Kidney epithelial cell (primary cell): ENCODE results near the gene RNF149. TPM values are rescaled to one million over a fixed set of nuclear protein-coding genes. Genes with fewer than 3 reads are reported as not detected.
A peak's percentile ranks its signal among the peaks of the same experiment; 100 is the strongest.

Source experiments
- DNase-seq: peaks from one replicate; pipeline ENCODE4 v3.0.0-alpha.2; 2010; ENCODE audit warnings: low read depth
- H3K27me3 ChIP-seq: 2 replicates; pipeline ENCODE4 v1.6.0; 2011; ENCODE audit warnings: low read length; ENCODE audit not compliant: control insufficient read depth, insufficient read depth
- H3K36me3 ChIP-seq: 2 replicates; pipeline ENCODE4 v1.5.1; 2011; ENCODE audit warnings: low read length; ENCODE audit not compliant: control insufficient read depth, insufficient read depth
- H3K4me3 ChIP-seq: 2 replicates; pipeline ENCODE4 v1.5.1; 2011; ENCODE audit warnings: low read depth, mild to moderate bottlenecking, control low read depth, low read length
- total RNA-seq: library from RNA; depleted of rRNA; stranded (reverse); fragments of >200 nt; gene quantifications from 2 replicates; pipeline ENCODE4 v1.2.3, GENCODE V29; 2015
- TF ChIP-seq, protein P1 (sequence below): IDR thresholded peaks from 2 replicates; pipeline ENCODE4 v1.5.1; 2011; ENCODE audit warnings: mild to moderate bottlenecking, moderate library complexity, low read length, control low read depth, inconsistent platforms; ENCODE audit not compliant: insufficient read depth, poor library complexity, severe bottlenecking

Gene RNF149
- total RNA-seq, 1 donor from 2014 or later = 66.2 TPM

DNA sequence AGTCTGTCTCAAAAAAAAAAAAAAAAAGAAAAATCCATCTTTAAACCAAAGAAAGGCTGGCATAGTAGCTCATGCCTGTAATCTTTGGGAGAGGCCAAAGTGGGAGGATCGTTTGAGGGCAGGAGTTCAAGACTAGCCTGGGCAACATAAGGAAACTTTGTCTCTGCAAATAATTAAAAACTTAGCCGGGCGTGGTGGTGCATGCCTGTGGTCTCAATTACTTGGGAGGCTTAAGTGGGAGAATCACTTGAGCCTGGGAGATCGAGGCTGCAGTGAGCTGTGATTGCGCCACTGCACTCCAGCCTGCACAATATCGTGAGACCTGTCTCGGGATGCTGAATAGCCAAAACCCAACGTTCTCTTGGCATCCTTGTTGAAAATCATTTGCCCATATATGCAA lies 49.7 kb downstream of the RNF149 start:
- H3K4me3 ChIP-seq = no peak overlapping the region

DNA sequence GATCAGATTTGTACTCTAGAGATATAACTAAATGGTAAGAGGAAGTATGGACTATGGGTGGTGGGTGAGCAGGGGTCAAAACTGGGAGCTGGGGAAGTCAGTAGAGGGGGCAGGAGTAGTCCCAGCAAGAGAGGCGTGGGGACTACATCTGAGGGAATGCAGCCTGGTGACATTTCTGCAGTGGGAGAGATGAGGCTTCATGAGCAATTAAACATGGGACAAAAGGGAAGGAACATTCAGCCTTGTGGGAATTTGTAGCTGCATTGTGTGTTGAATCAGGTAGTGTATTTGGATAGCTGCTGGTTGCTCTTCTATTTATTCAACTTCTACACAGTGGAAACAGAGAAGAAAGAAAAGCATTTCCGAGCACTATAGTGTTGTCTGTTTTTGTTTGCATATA lies 52.2 kb downstream of the RNF149 start:
- TF ChIP-seq, protein P1, sequence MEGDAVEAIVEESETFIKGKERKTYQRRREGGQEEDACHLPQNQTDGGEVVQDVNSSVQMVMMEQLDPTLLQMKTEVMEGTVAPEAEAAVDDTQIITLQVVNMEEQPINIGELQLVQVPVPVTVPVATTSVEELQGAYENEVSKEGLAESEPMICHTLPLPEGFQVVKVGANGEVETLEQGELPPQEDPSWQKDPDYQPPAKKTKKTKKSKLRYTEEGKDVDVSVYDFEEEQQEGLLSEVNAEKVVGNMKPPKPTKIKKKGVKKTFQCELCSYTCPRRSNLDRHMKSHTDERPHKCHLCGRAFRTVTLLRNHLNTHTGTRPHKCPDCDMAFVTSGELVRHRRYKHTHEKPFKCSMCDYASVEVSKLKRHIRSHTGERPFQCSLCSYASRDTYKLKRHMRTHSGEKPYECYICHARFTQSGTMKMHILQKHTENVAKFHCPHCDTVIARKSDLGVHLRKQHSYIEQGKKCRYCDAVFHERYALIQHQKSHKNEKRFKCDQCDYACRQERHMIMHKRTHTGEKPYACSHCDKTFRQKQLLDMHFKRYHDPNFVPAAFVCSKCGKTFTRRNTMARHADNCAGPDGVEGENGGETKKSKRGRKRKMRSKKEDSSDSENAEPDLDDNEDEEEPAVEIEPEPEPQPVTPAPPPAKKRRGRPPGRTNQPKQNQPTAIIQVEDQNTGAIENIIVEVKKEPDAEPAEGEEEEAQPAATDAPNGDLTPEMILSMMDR = no peak
- no peaks in the 10 kb centered on the region for H3K27me3 ChIP-seq
- no peak overlapping the region for H3K4me3 ChIP-seq
- peaks cover 1% of the 10 kb centered on the region for H3K36me3 ChIP-seq
- no peak for DNase-seq

More for the DNA sequence above, 49.7 kb downstream of the RNF149 start:
- TF ChIP-seq, protein P1 = no peak
- no peaks in the 10 kb centered on the region for H3K27me3 ChIP-seq
- DNase-seq = no peak
- peaks cover 1% of the 10 kb centered on the region for H3K36me3 ChIP-seq

GRCh38 chr2:101255501-101255900 lies 53.0 kb downstream of the RNF149 start:
- DNase-seq = no peak
- peaks cover 1% of the 10 kb centered on the region for H3K36me3 ChIP-seq
- no peak overlapping the region for H3K4me3 ChIP-seq
- TF ChIP-seq, protein P1 = no peak
- H3K27me3 ChIP-seq = no peaks in the 10 kb centered on the region

- TF ChIP-seq, protein P1 = no peak
- DNase-seq = no peak
- H3K27me3 ChIP-seq = no peaks in the 10 kb centered on the region
- peaks cover 1% of the 10 kb centered on the region for H3K36me3 ChIP-seq
- peak overlapping the region; percentile 82 for H3K4me3 ChIP-seq
Observed at GRCh38 chr2:101253703-101254450, 54.6 kb downstream of the RNF149 start.

DNA sequence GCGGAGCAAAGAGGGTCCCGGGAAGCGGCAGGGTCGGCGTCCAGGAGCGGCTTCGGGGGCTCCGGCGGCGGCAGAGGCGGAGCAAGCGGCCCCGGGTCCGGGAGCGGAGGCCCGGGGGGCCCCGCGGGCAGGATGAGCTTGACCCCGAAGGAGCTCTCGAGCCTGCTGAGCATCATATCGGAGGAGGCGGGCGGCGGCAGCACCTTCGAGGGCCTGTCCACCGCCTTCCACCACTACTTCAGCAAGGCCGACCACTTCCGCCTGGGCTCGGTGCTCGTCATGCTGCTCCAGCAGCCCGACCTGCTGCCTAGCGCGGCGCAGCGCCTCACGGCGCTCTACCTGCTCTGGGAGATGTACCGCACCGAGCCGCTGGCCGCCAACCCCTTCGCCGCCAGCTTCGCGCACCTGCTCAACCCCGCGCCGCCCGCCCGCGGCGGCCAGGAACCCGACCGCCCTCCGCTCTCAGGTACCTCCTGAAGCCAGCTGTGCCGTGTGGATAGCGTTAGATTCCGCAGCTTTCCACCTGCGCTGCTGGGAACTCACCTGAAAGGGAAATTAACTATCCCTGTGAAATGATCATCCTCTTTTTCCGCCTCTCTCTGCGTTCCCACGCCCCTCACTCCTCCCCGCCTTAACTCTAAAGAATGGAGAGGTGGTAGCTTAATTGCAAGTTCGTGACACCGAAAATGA lies 55.3 kb downstream of the RNF149 start:
- DNase-seq = no peak
- Histone ChIP-seq H3K36me3 (no peaks in the 10 kb centered on the region), H3K4me3 (peak overlapping the region; percentile 82), H3K27me3 (no peaks in the 10 kb centered on the region)
- TF ChIP-seq, protein P1 = no peak
